ENCODE results near the gene KRTAP5-3. TPM values are rescaled to one million over a fixed set of nuclear protein-coding genes. Genes with fewer than 3 reads are reported as not detected.

KRTAP5-3 gene
- total and polyA plus RNA-seq, 2 of the 13 experiments (the other 11 are each of a cell fraction or from before 2014, with no cell fraction given) = not detected

- H3K9me3 ChIP-seq (ENCODE audit: low read length) = no peaks in the 10 kb centered on the region
- no TSS peak for BruUV-seq (replicated peaks)
- CTCF ChIA-PET (ENCODE audit: low intra/inter-chr PET ratio, low total read pairs) = no interaction called here
- H3K4me2 ChIP-seq (ENCODE audit: low read depth, low read length) = no peak overlapping the region
- no peak overlapping the region for H3K9ac ChIP-seq (ENCODE audit: insufficient read depth, low read depth, low read length)
- FAIRE-seq = no peak
- H3K27ac ChIP-seq (ENCODE audit: extremely low read length, insufficient read depth, low read length) = no peak overlapping the region
- H3K4me1 ChIP-seq (ENCODE audit: insufficient read depth, low read length) = no peaks in the 10 kb centered on the region
- H3K4me3 ChIP-seq (replicated peaks in 1 of 3; ENCODE audit: insufficient read depth in 1 of 3, low read depth in 2 of 3, low read length in 3 of 3) = no peak overlapping the region
- no peak overlapping the region for H2AFZ ChIP-seq (ENCODE audit: low read length)
- ATAC-seq = no peak
- intact Hi-C loops (cut with micrococcal nuclease; ENCODE audit: unreplicated experiment) (no loop called here), in situ Hi-C loops (cut with HindIII; ENCODE audit: extremely low pct_ligation_motif_present, low pct_unique_long_range_greater_than_20kb) (no loop called here)
- POLR2A ChIA-PET = no interaction called here
- no peaks in the 10 kb centered on the region for H4K20me1 ChIP-seq (ENCODE audit: insufficient read depth, low read length)
- no peaks in the 10 kb centered on the region for H3K36me3 ChIP-seq (replicated peaks in 1 of 2; ENCODE audit: control insufficient read depth in 1 of 2, insufficient read depth in 2 of 2, low read length in 2 of 2)
- WGBS (ENCODE audit: low lambda C conversion rate) = no CpG with 5 or more reads among the region's 2 CpGs
- H3K27me3 ChIP-seq (ENCODE audit: control insufficient read depth in 1 of 2, insufficient read depth in 2 of 2, low read length in 2 of 2) = peaks cover 14 to 71% of the 10 kb centered on the region in 2 experiments
- H3K79me2 ChIP-seq (ENCODE audit: insufficient read depth, low read length) = no peaks in the 10 kb centered on the region
- no peak for DNase-seq (ENCODE audit: low spot score)
- TF ChIP-seq SMC3 (IDR thresholded peaks at IDR 0.05; ENCODE audit: low read length) = no peak
- TF ChIP-seq ZNF354B (CRISPR knock-in tag; IDR thresholded peaks at IDR 0.05) = no peak
- no peak for TF ChIP-seq RFX1 (IDR thresholded peaks at IDR 0.05)
- no peak for TF ChIP-seq MEIS1 (CRISPR knock-in tag; IDR thresholded peaks at IDR 0.05; ENCODE audit: borderline replicate concordance)
- no peak for TF ChIP-seq ZBED4 (CRISPR knock-in tag; IDR thresholded peaks at IDR 0.05; ENCODE audit: borderline replicate concordance)
- no peak for TF ChIP-seq TEF (CRISPR knock-in tag; IDR thresholded peaks at IDR 0.05)
- no peak for TF ChIP-seq HNF1B (CRISPR knock-in tag; IDR thresholded peaks at IDR 0.05)
- TF ChIP-seq ZNF678 (CRISPR knock-in tag; IDR thresholded peaks at IDR 0.05) = no peak
- no peak for TF ChIP-seq ZNF235 (CRISPR knock-in tag; IDR thresholded peaks at IDR 0.05; ENCODE audit: borderline replicate concordance)
- no peak for TF ChIP-seq DMTF1 (CRISPR knock-in tag; IDR thresholded peaks at IDR 0.05)
- no peak for TF ChIP-seq ZFX (CRISPR knock-in tag; IDR thresholded peaks at IDR 0.05; ENCODE audit: low read depth)
- TF ChIP-seq RNF219 (CRISPR knock-in tag; IDR thresholded peaks at IDR 0.05) = no peak
- no peak for TF ChIP-seq FOSL2 (CRISPR knock-in tag; IDR thresholded peaks at IDR 0.05)
- no peak for TF ChIP-seq ZNF772 (CRISPR knock-in tag; IDR thresholded peaks at IDR 0.05)
- no peak for TF ChIP-seq KLF16 (CRISPR knock-in tag; IDR thresholded peaks at IDR 0.05)
These were observed 22.0 kb upstream of the KRTAP5-3 start for GRCh38 chr11:1630271-1630670.
